HG02981 (cell line): Measurements from ENCODE around the gene RIN2.

Experiments used
- ATAC-seq: cut with Tn5 transposase; IDR thresholded peaks from one replicate; pipeline ENCODE4 v1.9.1; 2021; ENCODE audit warnings: mild to moderate bottlenecking, moderate library complexity; ENCODE audit not compliant: unreplicated experiment

Gene RIN2

GRCh38 chr20:19764207-19764606, 6.1 kb downstream of the RIN2 start:
- ATAC-seq: no peak

- ATAC-seq: no peak
These were observed 7.2 kb downstream of the RIN2 start for GRCh38 chr20:19765266-19765665.

- no peak for ATAC-seq
These were observed 7.9 kb downstream of the RIN2 start for GRCh38 chr20:19765913-19766312.

GRCh38 chr20:19767070-19767469, 9.0 kb downstream of the RIN2 start:
- ATAC-seq: no peak

GRCh38 chr20:19768325-19768842, 10.3 kb downstream of the RIN2 start:
- no peak for ATAC-seq

GRCh38 chr20:19769507-19769906, 11.4 kb downstream of the RIN2 start:
- no peak for ATAC-seq

- no peak for ATAC-seq
These were observed 12.3 kb downstream of the RIN2 start for GRCh38 chr20:19770375-19770774.

- ATAC-seq: no peak
These were observed 13.0 kb downstream of the RIN2 start for GRCh38 chr20:19771031-19771430.

GRCh38 chr20:19773471-19773870, 15.4 kb downstream of the RIN2 start:
- ATAC-seq: no peak

GRCh38 chr20:19774135-19774933, 16.3 kb downstream of the RIN2 start:
- ATAC-seq: no peak

- ATAC-seq: no peak
These were observed 17.5 kb downstream of the RIN2 start for GRCh38 chr20:19775353-19776253.

- no peak for ATAC-seq
These were observed 19.3 kb downstream of the RIN2 start for GRCh38 chr20:19777315-19777714.

- no peak for ATAC-seq
These were observed 19.9 kb downstream of the RIN2 start for GRCh38 chr20:19777981-19778380.

GRCh38 chr20:19778404-19778803, 20.3 kb downstream of the RIN2 start:
- ATAC-seq: no peak

- peak; percentile 69 for ATAC-seq
These were observed 21.6 kb downstream of the RIN2 start for GRCh38 chr20:19779634-19780033.

- no peak for ATAC-seq
These were observed 22.2 kb downstream of the RIN2 start for GRCh38 chr20:19780261-19780660.

- ATAC-seq: no peak
These were observed 23.2 kb downstream of the RIN2 start for GRCh38 chr20:19781235-19781634.

- ATAC-seq: no peak
These were observed 24.6 kb downstream of the RIN2 start for GRCh38 chr20:19782669-19783068.

GRCh38 chr20:19783966-19784401, 25.9 kb downstream of the RIN2 start:
- no peak for ATAC-seq

- ATAC-seq: no peak
These were observed 26.6 kb downstream of the RIN2 start for GRCh38 chr20:19784511-19785172.
